NAMALWA (cell line): Measurements from ENCODE around the gene TOX2.

Experiments
- DNase-seq: peaks from one replicate; pipeline ENCODE4 v3.0.0-alpha.2; 2015; ENCODE audit warnings: low spot score

The TOX2 gene

GRCh38 chr20:43940518-43941225, 26.0 kb downstream of the TOX2 start:
- DNase-seq = no peak

- peak; percentile 45 for DNase-seq
Measured at GRCh38 chr20:43941476-43942200, 27.0 kb downstream of the TOX2 start.

GRCh38 chr20:43942201-43942590, 27.5 kb downstream of the TOX2 start:
- no peak for DNase-seq

GRCh38 chr20:43942667-43943285, 28.1 kb downstream of the TOX2 start:
- peak; percentile 25 for DNase-seq

- DNase-seq = no peak
Measured at GRCh38 chr20:43943725-43944124, 29.1 kb downstream of the TOX2 start.

GRCh38 chr20:43944653-43945235, 30.1 kb downstream of the TOX2 start:
- no peak for DNase-seq

GRCh38 chr20:43945391-43946205, 30.9 kb downstream of the TOX2 start:
- no peak for DNase-seq

- no peak for DNase-seq
Measured at GRCh38 chr20:43946206-43946491, 31.5 kb downstream of the TOX2 start.

GRCh38 chr20:43946659-43947315, 32.1 kb downstream of the TOX2 start:
- no peak for DNase-seq

- DNase-seq = no peak
Measured at GRCh38 chr20:43947316-43947710, 32.7 kb downstream of the TOX2 start.

- no peak for DNase-seq
Measured at GRCh38 chr20:43948455-43948854, 33.8 kb downstream of the TOX2 start.

GRCh38 chr20:43949248-43949647, 34.6 kb downstream of the TOX2 start:
- no peak for DNase-seq

GRCh38 chr20:43949741-43950618, 35.3 kb downstream of the TOX2 start:
- peak; percentile 37 for DNase-seq

- no peak for DNase-seq
Measured at GRCh38 chr20:43953919-43954592, 39.4 kb downstream of the TOX2 start.

GRCh38 chr20:43954704-43955061, 40.0 kb downstream of the TOX2 start:
- DNase-seq = no peak

GRCh38 chr20:43955062-43955749, 40.6 kb downstream of the TOX2 start:
- peak; percentile 54 for DNase-seq

GRCh38 chr20:43955750-43956191, 41.1 kb downstream of the TOX2 start:
- DNase-seq = no peak

GRCh38 chr20:43957392-43957791, 42.7 kb downstream of the TOX2 start:
- no peak for DNase-seq

- no peak for DNase-seq
Measured at GRCh38 chr20:43958626-43959025, 44.0 kb downstream of the TOX2 start.
